ENCODE results near the gene ZBTB47.

The ZBTB47 gene

GRCh38 chr3:42712688-42713372, 59.3 kb downstream of the ZBTB47 start:
- Histone ChIP-seq H3K27me3 (ENCODE audit: insufficient read depth, poor library complexity, severe bottlenecking) (no peaks in the 10 kb centered on the region), H3K9me3 (ENCODE audit: severe bottlenecking) (no peaks in the 10 kb centered on the region), H3K4me1 (ENCODE audit: insufficient read depth, poor library complexity, severe bottlenecking) (no peaks in the 10 kb centered on the region), H3K4me3 (ENCODE audit: severe bottlenecking) (no peak overlapping the region), H3K27ac (ENCODE audit: poor library complexity, severe bottlenecking) (no peak overlapping the region), H3K36me3 (ENCODE audit: low read depth) (no peaks in the 10 kb centered on the region)
- no peak for TF ChIP-seq CTCF (IDR thresholded peaks at IDR 0.05; ENCODE audit: poor library complexity, severe bottlenecking)
- ATAC-seq (ENCODE audit: low read depth) (no peak), DNase-seq (ENCODE audit: low spot score) (peak; percentile 41)

GRCh38 chr3:42713747-42714146, 60.2 kb downstream of the ZBTB47 start:
- ATAC-seq (ENCODE audit: low read depth) (no peak), DNase-seq (ENCODE audit: low spot score) (no peak)
- no peaks in the 10 kb centered on the region for H3K27me3 ChIP-seq (ENCODE audit: insufficient read depth, poor library complexity, severe bottlenecking)
- H3K27ac ChIP-seq (ENCODE audit: poor library complexity, severe bottlenecking) = no peak overlapping the region
- H3K4me3 ChIP-seq (ENCODE audit: severe bottlenecking) = no peak overlapping the region
- no peaks in the 10 kb centered on the region for H3K9me3 ChIP-seq (ENCODE audit: severe bottlenecking)
- H3K4me1 ChIP-seq (ENCODE audit: insufficient read depth, poor library complexity, severe bottlenecking) = no peaks in the 10 kb centered on the region
- no peaks in the 10 kb centered on the region for H3K36me3 ChIP-seq (ENCODE audit: low read depth)
- TF ChIP-seq CTCF (IDR thresholded peaks at IDR 0.05; ENCODE audit: poor library complexity, severe bottlenecking) = no peak

- Histone ChIP-seq H3K9me3 (ENCODE audit: severe bottlenecking) (no peaks in the 10 kb centered on the region), H3K27ac (ENCODE audit: poor library complexity, severe bottlenecking) (no peak overlapping the region), H3K4me3 (ENCODE audit: severe bottlenecking) (no peak overlapping the region), H3K27me3 (ENCODE audit: insufficient read depth, poor library complexity, severe bottlenecking) (no peaks in the 10 kb centered on the region), H3K36me3 (ENCODE audit: low read depth) (no peaks in the 10 kb centered on the region), H3K4me1 (ENCODE audit: insufficient read depth, poor library complexity, severe bottlenecking) (no peaks in the 10 kb centered on the region)
- TF ChIP-seq CTCF (IDR thresholded peaks at IDR 0.05; ENCODE audit: poor library complexity, severe bottlenecking) = no peak
- no peak for ATAC-seq (ENCODE audit: low read depth)
- no peak for DNase-seq (ENCODE audit: low spot score)
These were observed 60.8 kb downstream of the ZBTB47 start for GRCh38 chr3:42714171-42714852.
